WERI-Rb-1 (cell line): Measurements from ENCODE around the gene OR2T29.
"Not testable (repeated sequence)": the region's sequence is repeated elsewhere in the genome, so short reads cannot be mapped to it uniquely, and the experiment has no call there.

Experiments used
- DNase-seq: peaks from one replicate; pipeline ENCODE4 v3.0.0-alpha.2; 2020
- H3K27ac ChIP-seq: fragments of 250-450 bp; sonication (Bioruptor Pico); 2 replicates; pipeline ENCODE4 v1.5.1; 2020; ENCODE audit warnings: mild to moderate bottlenecking, moderate library complexity
- H3K27me3 ChIP-seq: fragments of 250-450 bp; sonication (Bioruptor Pico); 2 replicates; pipeline ENCODE4 v1.5.1; 2021; ENCODE audit warnings: mild to moderate bottlenecking, low read depth, moderate library complexity; ENCODE audit not compliant: insufficient read depth, severe bottlenecking
- H3K36me3 ChIP-seq: fragments of 250-450 bp; sonication (Bioruptor Pico); 2 replicates; pipeline ENCODE4 v1.5.1; 2020; ENCODE audit warnings: mild to moderate bottlenecking, moderate library complexity
- H3K4me3 ChIP-seq: 2 replicates; pipeline ENCODE4 v1.5.1; 2011; ENCODE audit warnings: low read depth, mild to moderate bottlenecking, control low read depth, low read length
- H3K9me3 ChIP-seq: fragments of 250-450 bp; sonication (Bioruptor Pico); 2 replicates; pipeline ENCODE4 v1.5.1; 2021; ENCODE audit warnings: mild to moderate bottlenecking, moderate library complexity; ENCODE audit not compliant: severe bottlenecking
- TF ChIP-seq, protein P1 (sequence below): IDR thresholded peaks from 2 replicates; pipeline ENCODE4 v1.5.1; 2011; ENCODE audit warnings: low read depth, mild to moderate bottlenecking, control low read depth, inconsistent platforms, low read length

Gene OR2T29

DNA sequence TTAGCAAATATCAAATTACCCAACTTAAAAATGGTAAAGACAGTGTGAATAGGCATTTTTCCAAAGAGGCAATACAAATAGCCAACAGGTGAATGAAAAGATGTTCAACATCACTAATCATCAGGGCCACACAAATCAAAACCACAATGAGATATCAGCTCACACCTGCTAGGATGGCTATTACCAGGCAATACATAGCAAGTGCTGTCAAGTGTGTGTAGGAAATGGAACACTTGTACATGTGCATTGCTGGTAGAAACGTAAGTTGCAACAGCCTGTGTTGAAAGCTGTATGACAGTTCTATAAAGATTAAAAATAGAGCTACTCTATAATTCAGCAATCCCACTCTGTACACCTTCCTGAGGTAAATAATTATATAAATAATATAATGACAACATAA, 9.5 kb upstream of the OR2T29 start:
- not testable (repeated sequence) for H3K36me3 ChIP-seq, H3K27ac ChIP-seq, DNase-seq, H3K9me3 ChIP-seq, H3K27me3 ChIP-seq, H3K4me3 ChIP-seq

DNA sequence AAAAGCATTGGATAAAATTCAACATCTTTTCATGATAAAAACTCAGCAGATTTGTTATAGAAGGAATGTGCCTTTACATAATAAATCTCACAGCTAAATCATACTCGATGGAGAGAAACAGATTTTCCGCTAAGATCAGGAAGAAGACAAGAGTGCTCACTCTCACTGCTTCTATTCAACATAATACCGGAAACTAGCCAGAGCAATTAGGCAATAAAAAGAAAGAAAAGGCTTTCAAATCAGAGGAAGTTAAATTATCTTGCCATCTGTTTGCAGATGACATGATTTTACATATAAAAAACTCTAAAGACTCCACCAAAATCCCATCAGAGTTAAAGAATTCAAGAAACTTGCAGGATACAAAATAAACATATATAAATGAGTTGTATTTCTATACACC, 8.2 kb upstream of the OR2T29 start:
- H3K36me3 ChIP-seq, DNase-seq, H3K27ac ChIP-seq, H3K4me3 ChIP-seq, H3K9me3 ChIP-seq, H3K27me3 ChIP-seq: not testable (repeated sequence)

DNA sequence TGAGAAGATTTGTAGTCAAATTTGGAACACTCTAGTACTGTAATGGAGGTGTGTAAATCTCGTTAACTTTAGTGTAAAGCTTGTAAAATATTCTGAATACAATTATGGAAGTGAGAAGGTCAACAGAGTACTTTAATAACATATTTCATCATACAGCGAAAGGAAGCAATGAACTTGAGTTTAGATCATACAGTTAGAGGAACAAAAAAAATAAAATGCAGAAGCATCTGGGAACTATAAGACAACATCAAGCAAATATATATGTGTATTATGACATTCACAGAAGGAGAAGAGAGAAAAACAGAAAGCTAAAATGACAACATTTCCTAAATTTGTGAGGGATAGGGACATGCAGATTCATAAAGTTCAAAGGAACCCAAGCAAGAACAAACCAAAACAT, 6.5 kb upstream of the OR2T29 start:
- not testable (repeated sequence) for H3K27me3 ChIP-seq, H3K9me3 ChIP-seq, H3K27ac ChIP-seq, H3K4me3 ChIP-seq, DNase-seq, H3K36me3 ChIP-seq

DNA sequence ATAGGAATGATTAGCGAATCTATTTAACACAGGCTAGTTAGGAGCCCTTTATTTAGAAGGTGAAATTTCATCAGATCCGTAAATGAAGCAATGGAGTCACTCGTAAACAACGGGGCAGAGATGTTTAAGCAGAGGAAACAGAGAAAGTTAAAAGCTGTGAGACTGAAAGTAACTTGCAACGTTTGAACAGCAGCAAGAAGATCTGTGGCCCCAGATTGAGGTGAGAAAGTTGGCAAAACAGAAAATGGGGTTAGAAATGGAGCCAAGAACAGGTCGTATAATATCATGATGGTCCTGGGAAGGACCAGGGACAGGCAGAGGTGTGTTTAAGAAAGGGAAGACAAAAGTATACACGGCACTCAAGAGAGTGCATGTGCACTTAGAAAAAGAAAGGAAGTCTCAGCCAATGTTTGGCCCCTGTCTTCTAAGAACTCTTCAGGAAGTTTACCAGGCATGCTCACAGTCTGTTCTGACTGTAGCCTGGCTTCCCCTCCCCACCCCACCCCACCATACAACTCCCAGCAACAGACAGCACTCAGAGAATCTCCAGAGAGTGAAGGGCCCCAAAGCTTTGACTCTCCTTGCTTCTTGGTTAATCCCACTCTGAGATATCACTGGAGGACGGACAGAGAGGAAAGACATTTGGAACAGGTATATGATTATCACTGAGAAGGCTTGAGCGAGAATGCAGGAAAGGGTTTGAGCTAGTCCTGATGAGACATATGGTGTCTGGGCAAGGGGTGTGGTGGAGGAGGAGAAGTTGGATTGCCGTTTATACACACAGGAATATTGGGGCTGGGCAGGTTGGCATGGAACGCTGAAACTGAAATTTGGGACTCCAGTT, 3.2 kb upstream of the OR2T29 start:
- H3K27ac ChIP-seq, H3K27me3 ChIP-seq, DNase-seq, H3K4me3 ChIP-seq, H3K9me3 ChIP-seq, H3K36me3 ChIP-seq: not testable (repeated sequence)

DNA sequence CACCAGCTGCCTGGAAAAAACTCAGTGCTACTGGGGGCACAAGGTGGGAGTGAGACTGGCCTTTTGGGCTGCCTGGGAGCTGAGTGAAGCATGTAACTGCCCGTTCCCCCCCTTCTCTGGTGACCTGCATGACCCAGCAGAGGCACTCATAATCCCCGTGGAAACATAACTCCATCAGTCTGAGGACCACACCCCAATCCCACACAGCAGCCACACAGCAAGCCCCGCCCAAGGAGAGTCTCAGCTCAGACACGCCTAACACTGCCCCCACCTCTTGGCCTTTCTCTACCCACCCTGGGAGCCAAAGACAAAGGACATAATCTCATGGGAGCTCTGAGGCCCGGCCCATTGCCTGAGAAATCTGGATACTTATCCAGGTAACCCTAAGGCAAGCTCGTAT, 11.5 kb downstream of the OR2T29 start:
- H3K4me3 ChIP-seq, H3K9me3 ChIP-seq, H3K27ac ChIP-seq, H3K36me3 ChIP-seq, H3K27me3 ChIP-seq, DNase-seq: not testable (repeated sequence)

DNA sequence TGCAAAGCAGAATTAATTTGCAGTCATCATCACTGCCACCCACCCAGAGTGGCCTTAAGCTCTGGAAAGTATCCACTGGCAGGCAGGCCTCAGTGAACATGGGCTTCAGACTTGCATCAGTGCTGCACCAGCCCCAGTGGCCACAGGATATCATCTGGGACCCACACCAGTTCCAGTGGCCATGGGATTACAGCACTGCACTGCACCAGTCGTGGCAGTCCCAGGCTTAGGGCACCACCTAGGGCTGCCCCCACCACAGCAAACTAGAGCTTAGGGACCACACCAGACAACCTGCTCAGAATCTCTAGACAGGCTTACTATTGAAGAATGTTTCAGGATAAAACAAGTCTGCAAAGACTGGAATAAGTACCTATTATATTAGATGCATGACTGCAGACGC, 15.2 kb downstream of the OR2T29 start:
- H3K4me3 ChIP-seq, H3K27ac ChIP-seq, DNase-seq, H3K27me3 ChIP-seq, H3K36me3 ChIP-seq, H3K9me3 ChIP-seq: not testable (repeated sequence)

DNA sequence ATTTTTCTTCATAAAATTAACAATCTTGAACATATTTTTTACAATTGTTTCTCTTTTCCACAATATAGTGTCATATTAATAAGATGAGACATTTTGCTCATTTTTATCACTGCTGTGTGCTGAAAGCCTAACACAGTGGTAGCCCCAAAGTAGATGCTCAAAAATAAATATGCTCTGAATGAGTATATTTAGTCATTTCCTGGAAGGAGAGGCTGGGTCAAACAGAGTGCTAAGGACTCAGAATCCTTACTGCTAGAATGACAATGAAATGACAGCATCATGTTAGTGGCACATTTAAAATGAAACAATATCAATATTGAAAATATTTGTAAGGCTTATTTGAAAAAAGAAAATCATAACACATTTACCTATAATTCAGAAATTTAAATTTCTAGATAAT, 25.1 kb downstream of the OR2T29 start:
- not testable (repeated sequence) for H3K27ac ChIP-seq, DNase-seq, H3K9me3 ChIP-seq, H3K27me3 ChIP-seq, H3K36me3 ChIP-seq, H3K4me3 ChIP-seq

DNA sequence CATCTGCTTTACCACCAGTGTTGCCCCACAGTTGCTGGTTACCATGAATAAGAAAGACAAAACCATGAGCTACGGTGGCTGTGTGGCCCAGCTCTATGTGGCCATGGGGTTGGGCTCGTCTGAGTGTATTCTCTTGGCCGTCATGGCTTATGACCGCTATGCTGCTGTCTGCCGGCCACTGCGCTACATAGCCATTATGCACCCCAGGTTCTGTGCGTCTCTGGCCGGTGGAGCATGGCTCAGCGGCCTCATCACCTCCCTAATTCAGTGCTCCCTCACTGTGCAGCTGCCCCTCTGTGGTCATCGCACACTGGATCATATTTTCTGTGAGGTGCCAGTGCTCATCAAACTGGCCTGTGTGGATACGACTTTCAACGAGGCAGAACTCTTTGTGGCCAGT, 40.7 kb downstream of the OR2T29 start:
- no peak overlapping the region for H3K27ac ChIP-seq
- H3K9me3 ChIP-seq, result peaks cover 14% of the 10 kb centered on the region
- DNase-seq, result no peak
- H3K4me3 ChIP-seq, result no peak overlapping the region
- TF ChIP-seq, protein P1, sequence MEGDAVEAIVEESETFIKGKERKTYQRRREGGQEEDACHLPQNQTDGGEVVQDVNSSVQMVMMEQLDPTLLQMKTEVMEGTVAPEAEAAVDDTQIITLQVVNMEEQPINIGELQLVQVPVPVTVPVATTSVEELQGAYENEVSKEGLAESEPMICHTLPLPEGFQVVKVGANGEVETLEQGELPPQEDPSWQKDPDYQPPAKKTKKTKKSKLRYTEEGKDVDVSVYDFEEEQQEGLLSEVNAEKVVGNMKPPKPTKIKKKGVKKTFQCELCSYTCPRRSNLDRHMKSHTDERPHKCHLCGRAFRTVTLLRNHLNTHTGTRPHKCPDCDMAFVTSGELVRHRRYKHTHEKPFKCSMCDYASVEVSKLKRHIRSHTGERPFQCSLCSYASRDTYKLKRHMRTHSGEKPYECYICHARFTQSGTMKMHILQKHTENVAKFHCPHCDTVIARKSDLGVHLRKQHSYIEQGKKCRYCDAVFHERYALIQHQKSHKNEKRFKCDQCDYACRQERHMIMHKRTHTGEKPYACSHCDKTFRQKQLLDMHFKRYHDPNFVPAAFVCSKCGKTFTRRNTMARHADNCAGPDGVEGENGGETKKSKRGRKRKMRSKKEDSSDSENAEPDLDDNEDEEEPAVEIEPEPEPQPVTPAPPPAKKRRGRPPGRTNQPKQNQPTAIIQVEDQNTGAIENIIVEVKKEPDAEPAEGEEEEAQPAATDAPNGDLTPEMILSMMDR, result no peak
- peaks cover 51% of the 10 kb centered on the region for H3K27me3 ChIP-seq
- H3K36me3 ChIP-seq, result no peaks in the 10 kb centered on the region

DNA sequence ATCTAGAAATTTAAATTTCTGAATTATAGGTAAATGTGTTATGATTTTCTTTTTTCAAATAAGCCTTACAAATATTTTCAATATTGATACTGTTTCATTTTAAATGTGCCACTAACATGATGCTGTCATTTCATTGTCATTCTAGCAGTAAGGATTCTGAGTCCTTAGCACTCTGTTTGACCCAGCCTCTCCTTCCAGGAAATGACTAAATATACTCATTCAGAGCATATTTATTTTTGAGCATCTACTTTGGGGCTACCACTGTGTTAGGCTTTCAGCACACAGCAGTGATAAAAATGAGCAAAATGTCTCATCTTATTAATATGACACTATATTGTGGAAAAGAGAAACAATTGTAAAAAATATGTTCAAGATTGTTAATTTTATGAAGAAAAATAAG, 52.4 kb downstream of the OR2T29 start:
- not testable (repeated sequence) for H3K9me3 ChIP-seq, H3K27me3 ChIP-seq, H3K36me3 ChIP-seq, H3K4me3 ChIP-seq, H3K27ac ChIP-seq, DNase-seq

DNA sequence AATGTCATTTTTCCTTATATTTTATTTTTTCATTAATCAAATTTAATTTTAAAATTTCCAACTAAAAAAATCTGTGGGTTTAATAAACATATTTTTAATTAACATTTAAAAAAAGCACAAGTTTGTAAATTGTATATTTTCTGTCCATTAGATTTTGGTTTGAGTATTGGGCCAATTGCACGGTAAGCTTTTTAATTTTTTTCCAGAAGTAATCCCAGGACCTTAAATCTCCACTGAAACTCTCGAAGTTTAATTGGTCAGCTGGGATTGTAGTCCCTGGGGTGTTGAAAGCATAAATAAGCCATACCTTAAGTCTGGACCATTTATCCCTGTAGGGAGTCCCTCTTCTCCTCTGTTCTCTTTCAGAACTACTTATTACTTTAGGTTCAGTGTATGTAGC, 54.8 kb downstream of the OR2T29 start, which contains the start of gene OR2G6:
TSS of gene OR2G6 (plus strand) at position 301 of the 400 bp plus-strand sequence. CDS start 13,574 bp downstream, outside the sequence.
- not testable (repeated sequence) for H3K36me3 ChIP-seq, DNase-seq, H3K4me3 ChIP-seq, H3K9me3 ChIP-seq, H3K27me3 ChIP-seq, H3K27ac ChIP-seq
